HG03175 (cell line): ENCODE results near the gene TUNAR.

ENCODE experiments used
- ATAC-seq: cut with Tn5 transposase; IDR thresholded peaks from one replicate; pipeline ENCODE4 v1.9.1; 2021; ENCODE audit warnings: mild to moderate bottlenecking, moderate library complexity; ENCODE audit not compliant: unreplicated experiment

TUNAR gene

DNA sequence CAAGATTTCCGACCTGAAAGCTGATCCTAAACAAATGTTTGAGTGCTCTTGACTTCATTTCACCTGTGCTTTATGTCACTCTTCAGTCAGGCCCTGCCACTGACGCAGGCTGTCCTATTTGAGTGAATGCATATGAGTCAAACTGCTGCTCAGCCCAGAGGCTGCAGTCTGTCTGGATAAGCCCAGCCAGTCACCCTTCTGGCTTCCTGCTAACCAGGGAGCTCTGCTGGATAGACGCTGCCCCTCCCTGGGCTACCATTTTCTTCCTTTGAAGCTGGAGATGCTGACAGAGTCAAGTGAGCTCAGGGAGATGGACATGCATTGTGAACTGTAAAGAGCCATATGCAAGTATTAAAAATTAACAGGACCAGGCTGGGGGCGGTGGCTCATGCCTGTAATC lies 5.1 kb upstream of the TUNAR start:
- ATAC-seq = no peak

- no peak for ATAC-seq
Measured at GRCh38 chr14:95872777-95873176, 3.9 kb upstream of the TUNAR start.

GRCh38 chr14:95875831-95876760 lies 536 bp upstream of the TUNAR start:
- no peak for ATAC-seq

DNA sequence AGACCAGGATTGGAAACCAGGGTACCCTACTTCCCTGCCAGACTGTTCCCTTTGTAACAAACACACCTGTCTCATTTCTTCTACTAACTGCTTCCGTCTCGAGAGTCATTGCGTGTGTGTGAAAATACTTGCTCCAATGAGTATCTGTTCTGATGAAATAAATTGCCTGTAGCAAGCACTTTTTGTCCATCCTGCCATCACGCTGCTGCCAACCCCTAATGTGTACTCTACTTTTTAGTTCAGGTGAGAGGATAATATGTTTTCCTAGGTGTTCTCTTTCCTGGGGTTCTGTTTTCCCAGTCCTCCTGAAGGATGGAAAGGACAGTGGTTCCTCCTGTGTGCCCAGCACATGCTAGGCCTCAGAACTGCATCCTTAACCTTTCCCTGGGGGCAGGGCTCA lies 1.0 kb downstream of the TUNAR start:
- no peak for ATAC-seq

GRCh38 chr14:95884377-95884776 lies 7.7 kb downstream of the TUNAR start:
- ATAC-seq = no peak

GRCh38 chr14:95885278-95885677 lies 8.6 kb downstream of the TUNAR start:
- no peak for ATAC-seq

GRCh38 chr14:95885866-95886265 lies 9.2 kb downstream of the TUNAR start:
- ATAC-seq = no peak

DNA sequence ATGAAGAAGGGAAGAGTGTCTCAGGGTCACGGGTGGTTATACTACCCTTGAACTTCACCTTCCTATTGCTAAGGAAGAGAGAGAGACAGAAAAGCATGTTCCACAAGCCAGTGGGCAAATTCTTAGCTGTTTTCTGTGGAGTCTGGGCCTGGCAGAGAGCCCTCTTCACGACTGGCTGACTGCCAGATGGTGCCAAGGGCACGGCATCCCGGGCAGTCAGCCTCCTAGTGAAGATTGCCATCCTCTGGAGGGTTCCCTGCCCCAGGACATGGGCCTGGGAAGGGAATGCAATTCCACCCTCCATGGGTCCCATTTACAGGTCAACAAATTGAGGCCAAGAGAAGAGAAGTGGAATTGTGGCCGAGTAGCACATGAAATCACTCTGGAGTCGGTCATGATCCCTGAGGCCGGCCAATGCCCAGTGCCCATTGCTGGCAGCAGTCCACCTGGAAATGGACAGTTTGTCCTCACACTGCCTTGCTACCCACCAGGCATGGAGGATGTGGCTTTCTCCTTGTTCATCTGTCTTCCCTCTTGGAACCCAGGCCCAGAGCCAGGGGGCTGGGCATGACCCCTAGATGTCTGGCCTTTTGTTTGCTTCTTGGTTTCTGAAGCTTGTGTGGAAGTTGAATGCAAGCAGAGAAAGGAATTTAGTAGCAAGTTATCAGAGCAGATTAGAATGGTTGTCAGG lies 9.9 kb downstream of the TUNAR start:
- no peak for ATAC-seq

GRCh38 chr14:95887351-95887750 lies 10.7 kb downstream of the TUNAR start:
- ATAC-seq = no peak

- no peak for ATAC-seq
Measured at GRCh38 chr14:95889236-95889979, 12.8 kb downstream of the TUNAR start.

GRCh38 chr14:95891742-95892141 lies 15.1 kb downstream of the TUNAR start:
- ATAC-seq = no peak

GRCh38 chr14:95892142-95892541 lies 15.5 kb downstream of the TUNAR start:
- ATAC-seq = no peak

DNA sequence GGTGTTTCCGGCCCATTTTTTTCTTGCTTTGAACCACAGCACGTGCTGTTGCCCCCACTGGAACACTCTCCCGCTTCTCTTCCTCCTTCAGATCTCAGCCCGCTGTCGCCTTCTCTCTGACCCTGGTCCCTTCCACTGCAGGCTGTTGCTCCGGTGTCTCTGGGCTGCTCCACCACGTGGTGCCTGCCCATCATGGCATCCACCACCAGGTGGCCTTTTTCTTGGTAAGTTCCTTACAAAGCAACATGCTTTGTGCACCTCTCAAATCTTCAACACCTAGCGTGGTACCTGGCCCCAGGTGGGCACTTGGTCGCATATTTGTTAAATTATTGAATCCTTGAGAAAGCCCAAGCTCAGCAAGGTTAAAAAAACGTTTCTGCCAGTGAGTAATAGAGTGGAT lies 19.1 kb downstream of the TUNAR start:
- no peak for ATAC-seq

- no peak for ATAC-seq
Measured at GRCh38 chr14:95896498-95897135, 20.0 kb downstream of the TUNAR start.

GRCh38 chr14:95897280-95897679 lies 20.6 kb downstream of the TUNAR start:
- no peak for ATAC-seq

- ATAC-seq = no peak
Measured at GRCh38 chr14:95901054-95901453, 24.4 kb downstream of the TUNAR start.

DNA sequence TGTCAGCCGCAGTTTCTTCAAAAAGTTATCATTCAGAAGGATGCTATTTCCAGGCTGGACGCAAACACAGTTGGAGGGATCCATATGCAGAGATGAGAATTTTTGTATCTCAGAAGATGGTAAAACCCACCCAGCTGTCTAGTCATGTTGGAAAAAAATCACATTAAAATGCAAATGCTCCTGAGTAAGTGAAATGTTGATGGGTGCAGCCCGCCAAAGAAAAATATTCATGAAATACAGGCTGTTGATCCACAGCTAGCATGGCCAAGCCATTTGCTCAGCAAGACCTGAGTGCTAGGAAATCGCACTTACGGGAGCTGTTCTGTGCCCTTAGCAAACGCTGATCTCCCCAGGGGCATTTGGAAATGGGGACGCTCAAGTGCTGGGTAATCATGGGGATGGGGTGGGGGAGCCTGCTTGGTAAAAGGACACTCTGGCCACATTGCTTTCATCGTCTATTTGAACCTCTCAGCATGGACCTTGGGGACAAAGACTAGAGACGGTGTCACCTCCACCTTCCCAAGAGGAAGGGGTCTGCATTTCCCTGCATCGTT lies 25.7 kb downstream of the TUNAR start:
- ATAC-seq = no peak

DNA sequence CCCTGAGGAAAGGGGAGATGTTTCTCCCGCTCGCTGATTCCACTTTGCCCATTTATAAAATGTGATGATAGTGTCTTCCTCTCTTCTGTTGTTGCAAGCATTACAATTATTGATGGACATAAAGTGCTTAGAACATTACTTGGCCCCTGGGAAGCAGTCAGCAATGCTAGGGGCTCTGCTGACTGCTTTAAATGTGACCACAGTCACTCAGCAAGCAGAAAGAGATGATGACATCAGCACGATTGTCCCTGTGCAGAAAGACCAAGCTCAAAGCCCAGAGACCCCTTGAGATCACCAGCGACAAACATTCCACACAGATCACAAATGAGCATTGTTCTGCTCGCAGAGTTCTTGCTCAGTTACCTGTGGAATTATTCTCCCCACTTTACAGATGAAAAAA lies 26.5 kb downstream of the TUNAR start:
- no peak for ATAC-seq

DNA sequence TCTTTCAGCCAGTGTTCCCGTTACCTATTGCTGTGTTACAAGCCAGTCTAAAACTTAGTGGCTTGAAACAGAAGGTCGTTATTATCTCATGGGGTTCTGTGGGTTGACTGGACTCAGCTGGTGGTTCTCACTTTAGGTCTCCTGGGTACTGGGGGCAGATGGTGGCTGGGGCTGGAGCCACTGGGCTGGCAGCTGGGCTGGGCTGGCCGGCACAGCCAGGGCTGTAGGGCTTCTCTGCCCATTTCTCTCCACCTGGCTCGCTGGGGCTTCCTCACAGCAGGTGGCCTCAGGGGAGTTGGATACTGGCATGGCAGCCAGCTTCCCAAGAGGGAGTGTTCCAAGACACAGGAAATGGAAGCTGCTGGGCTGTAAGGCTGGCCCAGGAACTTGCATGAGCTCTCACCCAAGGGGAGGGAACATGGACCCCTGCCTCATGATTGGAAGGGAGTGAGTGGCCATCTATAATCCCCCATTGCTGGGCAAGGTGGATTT lies 27.0 kb downstream of the TUNAR start:
- ATAC-seq = no peak

- no peak for ATAC-seq
Measured at GRCh38 chr14:95906591-95906990, 30.0 kb downstream of the TUNAR start.

DNA sequence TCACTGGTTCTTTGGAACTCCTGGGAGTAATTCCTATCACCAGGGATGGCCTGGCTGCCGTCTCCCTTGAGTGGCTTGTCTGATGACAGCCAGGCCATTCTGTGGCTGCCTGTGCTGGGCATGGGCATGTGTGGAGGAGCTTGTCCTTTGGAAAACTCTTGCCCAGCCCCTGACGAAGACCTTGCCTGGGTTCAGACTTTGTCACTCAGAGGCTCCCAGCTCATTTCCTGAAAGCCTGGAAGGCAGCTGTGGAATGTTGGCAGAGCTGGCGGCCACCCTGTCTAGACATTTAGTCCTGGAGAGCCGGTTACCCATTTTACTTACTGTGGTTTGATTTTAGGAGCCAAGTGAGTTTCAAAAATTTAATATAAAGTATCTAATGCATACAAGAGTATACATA lies 34.0 kb downstream of the TUNAR start:
- ATAC-seq = no peak
